Stimulated activated CD8-positive, alpha-beta memory T cell treated with anti-CD3 and anti-CD28 coated beads, Interleukin-15, amount 100 ng/mL, for 1 hour (primary cell): Measurements from ENCODE around the gene ELN.
A peak's percentile ranks its signal among the peaks of the same experiment; 100 is the strongest.

Experiments
- DNase-seq: peaks from one replicate; pipeline ENCODE4 v3.0.0-alpha.2; 2020; ENCODE audit warnings: low read depth

Gene ELN

GRCh38 chr7:74023786-74024185 is 4.2 kb upstream of the ELN start:
- DNase-seq, result no peak

- no peak for DNase-seq
These were observed 2.8 kb upstream of the ELN start for GRCh38 chr7:74025146-74025545.

- no peak for DNase-seq
These were observed 2.2 kb upstream of the ELN start for GRCh38 chr7:74025730-74026129.

GRCh38 chr7:74026406-74026902 is 1.5 kb upstream of the ELN start:
- no peak for DNase-seq

- peak; percentile 30 for DNase-seq
These were observed 880 bp upstream of the ELN start for GRCh38 chr7:74026903-74027682.

GRCh38 chr7:74028321-74028838 is 407 bp downstream of the ELN start:
- no peak for DNase-seq

GRCh38 chr7:74029089-74029785 is 1.3 kb downstream of the ELN start:
- DNase-seq, result no peak

- DNase-seq, result no peak
These were observed 2.0 kb downstream of the ELN start for GRCh38 chr7:74029991-74030415.

GRCh38 chr7:74030861-74031260 is 2.9 kb downstream of the ELN start:
- DNase-seq, result no peak

GRCh38 chr7:74031403-74032190 is 3.6 kb downstream of the ELN start:
- no peak for DNase-seq

GRCh38 chr7:74032191-74032490 is 4.2 kb downstream of the ELN start:
- DNase-seq, result no peak

GRCh38 chr7:74032624-74033371 is 4.8 kb downstream of the ELN start:
- no peak for DNase-seq

GRCh38 chr7:74033372-74034311 is 5.7 kb downstream of the ELN start:
- DNase-seq, result no peak

GRCh38 chr7:74037609-74038008 is 9.6 kb downstream of the ELN start:
- no peak for DNase-seq

GRCh38 chr7:74038194-74038961 is 10.4 kb downstream of the ELN start:
- no peak for DNase-seq

GRCh38 chr7:74039337-74039736 is 11.4 kb downstream of the ELN start:
- DNase-seq, result no peak

GRCh38 chr7:74040101-74040790 is 12.3 kb downstream of the ELN start:
- no peak for DNase-seq

GRCh38 chr7:74040791-74041520 is 13.0 kb downstream of the ELN start:
- no peak for DNase-seq
